ENCODE results near the gene HDAC9. TPM values are rescaled to one million over a fixed set of nuclear protein-coding genes. Genes with fewer than 3 reads are reported as not detected.

The HDAC9 gene
- total and polyA plus RNA-seq, 2 donors (not counting 1 experiment from before 2014, with no cell fraction given), result 2.9 to 7.9 TPM

DNA sequence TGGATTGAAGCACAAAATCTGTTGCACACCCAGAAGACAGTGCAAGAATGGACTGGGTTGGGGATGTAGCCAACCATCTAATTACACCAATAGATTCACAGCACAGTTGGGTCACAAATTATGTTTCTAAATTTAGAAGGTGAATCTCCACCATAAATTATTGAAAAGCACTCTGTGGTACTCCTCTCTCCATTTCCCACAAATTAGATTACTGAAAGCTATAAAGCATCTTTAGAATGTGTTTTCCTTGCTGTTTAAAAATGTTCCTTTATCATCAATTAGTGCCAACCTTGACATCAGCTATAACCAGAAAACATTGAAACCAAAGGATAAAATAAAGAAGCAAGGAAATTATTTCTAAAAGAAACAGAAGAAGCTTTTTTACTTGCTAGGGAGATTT lies 39.9 kb upstream of the HDAC9 start:
- TF ChIP-seq CTCF (conservative IDR thresholded peaks at IDR 0.05 in 1 of 2, IDR thresholded peaks at IDR 0.05 in 1 of 2; ENCODE audit: low read depth in 1 of 2, low read length in 2 of 2) (no peak), EZH2 (IDR thresholded peaks at IDR 0.05; ENCODE audit: low read length, missing control alignments) (no peak)
- Histone ChIP-seq H3K9ac (ENCODE audit: insufficient read depth, low read length) (no peak overlapping the region), H3K4me3 (replicated peaks in 1 of 4; ENCODE audit: control extremely low read depth in 1 of 4, insufficient read depth in 1 of 4, low read depth in 3 of 4, low read length in 4 of 4) (no peak overlapping the region), H3K36me3 (ENCODE audit: control insufficient read depth, insufficient read depth, low read length) (no peaks in the 10 kb centered on the region), H3K4me1 (ENCODE audit: control insufficient read depth, extremely low read depth, insufficient read depth, low read length) (no peaks in the 10 kb centered on the region), H3K4me2 (ENCODE audit: extremely low read depth, insufficient read depth, low read length) (no peak overlapping the region), H4K20me1 (ENCODE audit: control insufficient read depth, extremely low read depth, insufficient read depth, low read length) (no peaks in the 10 kb centered on the region), H3K27me3 (ENCODE audit: control insufficient read depth, insufficient read depth, low read length) (no peaks in the 10 kb centered on the region), H3K9me3 (ENCODE audit: control insufficient read depth, insufficient read depth, low read depth, low read length) (no peaks in the 10 kb centered on the region), H3K27ac (ENCODE audit: insufficient read depth, low read length) (no peak overlapping the region), H3K79me2 (ENCODE audit: control insufficient read depth, insufficient read depth, low read length) (no peaks in the 10 kb centered on the region), H2AFZ (ENCODE audit: low read length) (no peak overlapping the region)
- no peak for DNase-seq (ENCODE audit: low read depth in 2 of 2)

DNA sequence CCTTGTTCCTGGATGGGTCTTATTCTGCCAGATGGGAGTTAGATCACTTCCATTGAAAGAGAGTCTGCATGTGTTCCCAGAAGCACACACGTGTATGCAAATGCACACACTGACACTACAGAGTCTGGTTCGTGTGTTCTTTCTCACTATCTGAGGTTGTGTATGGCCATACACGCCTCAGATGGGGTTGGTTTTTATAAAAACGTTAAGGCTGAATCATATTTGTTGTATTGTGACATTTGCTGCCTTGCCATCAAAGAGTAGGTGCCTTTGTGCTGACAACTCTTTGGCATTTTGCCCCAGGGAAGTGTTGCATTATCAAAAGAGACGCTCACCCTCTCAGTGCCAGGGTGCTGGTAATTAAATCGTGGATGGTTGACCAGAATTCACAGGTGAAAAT lies 37.7 kb upstream of the HDAC9 start:
- Histone ChIP-seq H3K9ac (ENCODE audit: insufficient read depth, low read length) (no peak overlapping the region), H4K20me1 (ENCODE audit: control insufficient read depth, extremely low read depth, insufficient read depth, low read length) (no peaks in the 10 kb centered on the region), H3K4me3 (replicated peaks in 1 of 4; ENCODE audit: control extremely low read depth in 1 of 4, insufficient read depth in 1 of 4, low read depth in 3 of 4, low read length in 4 of 4) (no peak overlapping the region), H2AFZ (ENCODE audit: low read length) (no peak overlapping the region), H3K4me1 (ENCODE audit: control insufficient read depth, extremely low read depth, insufficient read depth, low read length) (no peaks in the 10 kb centered on the region), H3K9me3 (ENCODE audit: control insufficient read depth, insufficient read depth, low read depth, low read length) (no peaks in the 10 kb centered on the region), H3K4me2 (ENCODE audit: extremely low read depth, insufficient read depth, low read length) (no peak overlapping the region), H3K79me2 (ENCODE audit: control insufficient read depth, insufficient read depth, low read length) (no peaks in the 10 kb centered on the region), H3K27ac (ENCODE audit: insufficient read depth, low read length) (no peak overlapping the region), H3K27me3 (ENCODE audit: control insufficient read depth, insufficient read depth, low read length) (no peaks in the 10 kb centered on the region), H3K36me3 (ENCODE audit: control insufficient read depth, insufficient read depth, low read length) (no peaks in the 10 kb centered on the region)
- TF ChIP-seq CTCF (conservative IDR thresholded peaks at IDR 0.05 in 1 of 2, IDR thresholded peaks at IDR 0.05 in 1 of 2; ENCODE audit: low read depth in 1 of 2, low read length in 2 of 2), result no peak
- DNase-seq (ENCODE audit: low read depth in 2 of 2), result no peak

GRCh38 chr7:18458830-18459229 lies 36.7 kb upstream of the HDAC9 start:
- TF ChIP-seq EZH2 (IDR thresholded peaks at IDR 0.05; ENCODE audit: low read length, missing control alignments) (no peak), CTCF (conservative IDR thresholded peaks at IDR 0.05 in 1 of 2, IDR thresholded peaks at IDR 0.05 in 1 of 2; ENCODE audit: low read depth in 1 of 2, low read length in 2 of 2) (no peak)
- Histone ChIP-seq H3K4me3 (replicated peaks in 1 of 4; ENCODE audit: control extremely low read depth in 1 of 4, insufficient read depth in 1 of 4, low read depth in 3 of 4, low read length in 4 of 4) (no peak overlapping the region), H3K4me1 (ENCODE audit: control insufficient read depth, extremely low read depth, insufficient read depth, low read length) (no peaks in the 10 kb centered on the region), H3K4me2 (ENCODE audit: extremely low read depth, insufficient read depth, low read length) (no peak overlapping the region), H3K9ac (ENCODE audit: insufficient read depth, low read length) (no peak overlapping the region), H3K9me3 (ENCODE audit: control insufficient read depth, insufficient read depth, low read depth, low read length) (no peaks in the 10 kb centered on the region), H4K20me1 (ENCODE audit: control insufficient read depth, extremely low read depth, insufficient read depth, low read length) (no peaks in the 10 kb centered on the region), H2AFZ (ENCODE audit: low read length) (no peak overlapping the region), H3K36me3 (ENCODE audit: control insufficient read depth, insufficient read depth, low read length) (no peaks in the 10 kb centered on the region), H3K27me3 (ENCODE audit: control insufficient read depth, insufficient read depth, low read length) (no peaks in the 10 kb centered on the region), H3K27ac (ENCODE audit: insufficient read depth, low read length) (no peak overlapping the region), H3K79me2 (ENCODE audit: control insufficient read depth, insufficient read depth, low read length) (no peaks in the 10 kb centered on the region)
- DNase-seq (ENCODE audit: low read depth in 2 of 2), result peak in 1 of 2 donors; percentile 79

Data from fibroblast of lung (primary cell).